HL-60 (cell line): ENCODE results near the gene PCGF3.

Source experiments
- DNase-seq, 2 experiments: peaks; one replicate each; pipeline ENCODE4 v3.0.0-alpha.2; 2010 to 2020; ENCODE audit warnings: low read depth in 1 of 2, low spot score in 1 of 2
- H3K27ac ChIP-seq: fragments of 250-450 bp; sonication (Bioruptor Pico); replicated peaks from 2 replicates; pipeline ENCODE4 v1.5.1; 2020; ENCODE audit warnings: mild to moderate bottlenecking, moderate library complexity
- H3K27me3 ChIP-seq: fragments of 250-450 bp; sonication (Bioruptor Pico); 2 replicates; pipeline ENCODE4 v1.5.1; 2021; ENCODE audit warnings: mild to moderate bottlenecking, moderate library complexity; ENCODE audit not compliant: insufficient read depth, poor library complexity, severe bottlenecking
- H3K4me3 ChIP-seq: replicated peaks from 2 replicates; pipeline ENCODE4 v1.5.1; 2011; ENCODE audit warnings: mild to moderate bottlenecking, control low read depth, low read length; ENCODE audit not compliant: insufficient read depth
- CTCF ChIP-seq: IDR thresholded peaks from one replicate; pipeline ENCODE4 v1.5.1; 2011; ENCODE audit warnings: low read length, control low read depth, inconsistent platforms; ENCODE audit not compliant: insufficient read depth
- GABPA ChIP-seq: IDR thresholded peaks from 2 replicates; pipeline ENCODE4 v1.6.1; 2012; ENCODE audit warnings: low read depth
- POLR2AphosphoS5 ChIP-seq: IDR thresholded peaks from 2 replicates; pipeline ENCODE4 v1.6.1; 2012; ENCODE audit warnings: low read depth
- REST ChIP-seq: IDR thresholded peaks from 2 replicates; pipeline ENCODE4 v1.6.1; 2012; ENCODE audit warnings: low read depth; ENCODE audit not compliant: insufficient replicate concordance
- SPI1 ChIP-seq: IDR thresholded peaks from 2 replicates; pipeline ENCODE4 v1.6.1; 2012; ENCODE audit warnings: low read depth, mild to moderate bottlenecking, borderline replicate concordance

Gene PCGF3

GRCh38 chr4:744212-744841 lies 38.7 kb downstream of the PCGF3 start:
- Histone ChIP-seq H3K4me3 (no peak overlapping the region), H3K27me3 (no peaks in the 10 kb centered on the region), H3K27ac (no peak overlapping the region)
- TF ChIP-seq POLR2AphosphoS5 = no peak
- no peak for TF ChIP-seq SPI1
- no peak for TF ChIP-seq CTCF
- no peak for TF ChIP-seq GABPA
- TF ChIP-seq REST = no peak
- DNase-seq = no peak

- Histone ChIP-seq H3K4me3 (no peak overlapping the region), H3K27me3 (no peaks in the 10 kb centered on the region), H3K27ac (no peak overlapping the region)
- no peak for DNase-seq
- TF ChIP-seq GABPA (no peak), REST (no peak), POLR2AphosphoS5 (no peak), SPI1 (no peak), CTCF (no peak)
These were observed 42.0 kb downstream of the PCGF3 start for GRCh38 chr4:747546-748170.

- Histone ChIP-seq H3K27ac (no peak overlapping the region), H3K27me3 (no peaks in the 10 kb centered on the region), H3K4me3 (no peak overlapping the region)
- no peak for DNase-seq
- TF ChIP-seq POLR2AphosphoS5 (no peak), REST (no peak)
These were observed 42.8 kb downstream of the PCGF3 start for GRCh38 chr4:748461-748860.
